ENCODE results near the gene LETMD1. TPM values are rescaled to one million over a fixed set of nuclear protein-coding genes. Genes with fewer than 3 reads are reported as not detected.

Gene LETMD1, protein sequence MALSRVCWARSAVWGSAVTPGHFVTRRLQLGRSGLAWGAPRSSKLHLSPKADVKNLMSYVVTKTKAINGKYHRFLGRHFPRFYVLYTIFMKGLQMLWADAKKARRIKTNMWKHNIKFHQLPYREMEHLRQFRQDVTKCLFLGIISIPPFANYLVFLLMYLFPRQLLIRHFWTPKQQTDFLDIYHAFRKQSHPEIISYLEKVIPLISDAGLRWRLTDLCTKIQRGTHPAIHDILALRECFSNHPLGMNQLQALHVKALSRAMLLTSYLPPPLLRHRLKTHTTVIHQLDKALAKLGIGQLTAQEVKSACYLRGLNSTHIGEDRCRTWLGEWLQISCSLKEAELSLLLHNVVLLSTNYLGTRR
- polyA plus RNA-seq (2011; rRNA removed) (45.1 and 48.1 TPM in 2 replicates), polyA minus RNA-seq (2011; rRNA and poly(A)+ RNA removed) (31.2 and 37.9 TPM in 2 replicates)

DNA sequence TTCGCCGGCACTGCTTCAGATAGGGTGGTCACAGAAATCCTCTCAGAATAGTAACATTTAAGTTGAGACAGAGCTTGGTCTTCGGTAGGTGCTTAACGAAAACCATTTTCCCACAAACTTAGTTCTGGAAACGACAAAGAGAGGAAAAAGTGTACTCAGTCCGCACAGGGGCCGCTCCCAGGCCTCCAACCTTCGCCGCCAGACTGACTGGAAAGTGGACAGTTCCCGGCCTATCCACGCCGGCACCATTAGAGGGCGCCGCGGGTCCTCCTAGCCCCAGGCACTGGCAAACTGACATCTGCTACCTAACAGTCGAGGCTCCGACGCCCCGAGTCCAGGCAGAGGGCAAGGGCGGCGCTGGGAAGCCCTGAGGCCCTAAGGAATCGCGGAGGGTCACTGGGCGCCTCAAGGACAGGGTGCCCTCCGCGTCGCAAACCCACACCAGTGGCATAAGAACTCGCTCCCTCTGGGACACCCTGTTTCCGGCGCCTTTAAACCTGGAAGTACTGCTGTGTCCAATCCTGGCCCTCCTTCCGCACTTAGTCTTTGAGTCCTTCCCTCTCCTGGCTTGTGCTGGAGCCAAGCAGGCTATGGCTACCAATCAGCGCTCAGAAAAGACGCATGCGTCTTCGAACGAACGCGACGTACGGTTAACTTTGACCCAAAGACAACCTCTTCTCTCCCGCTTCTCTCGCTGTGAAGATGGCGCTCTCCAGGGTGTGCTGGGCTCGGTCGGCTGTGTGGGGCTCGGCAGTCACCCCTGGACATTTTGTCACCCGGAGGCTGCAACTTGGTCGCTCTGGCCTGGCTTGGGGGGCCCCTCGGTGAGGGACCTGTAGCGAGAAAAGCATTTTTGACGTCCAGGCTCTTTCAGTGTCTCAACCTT is at the start of gene LETMD1:
LETMD1 (plus strand) TSS at position 673 of the 886 bp plus-strand sequence; CDS start at position 703, 30 bp downstream.
- H3K9me3 ChIP-seq (ENCODE audit: control insufficient read depth, insufficient read depth, low read length) = no peaks in the 10 kb centered on the region; the same call in 1 of the 2 replicates
- ChIA-PET CTCF (interaction anchor here (0.6 to 2.2 kb wide), 25 partner anchors 9 to 990 kb away, joined by 3 to 14 read pairs (median 4); partner anchors contain the start of genes ASIC1 and POU6F1), POLR2A (interaction anchor here (1.0 kb wide), 1 partner anchor 223 kb away, joined by 4 read pairs; no protein-coding TSS in a partner anchor)
- peak within 1 kb of the TSS; percentile 71 for H3K4me3 ChIP-seq (ENCODE audit: low read depth, low read length)
- peak; percentile 95 for DNase-seq (ENCODE audit: low read depth, low spot score)
- H3K27me3 ChIP-seq (ENCODE audit: control insufficient read depth, insufficient read depth, low read length) = no peaks in the 10 kb centered on the region
- peak within 1 kb of the TSS; percentile 83 for H3K27ac ChIP-seq (ENCODE audit: low read depth, low read length)
- TF ChIP-seq, protein P1, sequence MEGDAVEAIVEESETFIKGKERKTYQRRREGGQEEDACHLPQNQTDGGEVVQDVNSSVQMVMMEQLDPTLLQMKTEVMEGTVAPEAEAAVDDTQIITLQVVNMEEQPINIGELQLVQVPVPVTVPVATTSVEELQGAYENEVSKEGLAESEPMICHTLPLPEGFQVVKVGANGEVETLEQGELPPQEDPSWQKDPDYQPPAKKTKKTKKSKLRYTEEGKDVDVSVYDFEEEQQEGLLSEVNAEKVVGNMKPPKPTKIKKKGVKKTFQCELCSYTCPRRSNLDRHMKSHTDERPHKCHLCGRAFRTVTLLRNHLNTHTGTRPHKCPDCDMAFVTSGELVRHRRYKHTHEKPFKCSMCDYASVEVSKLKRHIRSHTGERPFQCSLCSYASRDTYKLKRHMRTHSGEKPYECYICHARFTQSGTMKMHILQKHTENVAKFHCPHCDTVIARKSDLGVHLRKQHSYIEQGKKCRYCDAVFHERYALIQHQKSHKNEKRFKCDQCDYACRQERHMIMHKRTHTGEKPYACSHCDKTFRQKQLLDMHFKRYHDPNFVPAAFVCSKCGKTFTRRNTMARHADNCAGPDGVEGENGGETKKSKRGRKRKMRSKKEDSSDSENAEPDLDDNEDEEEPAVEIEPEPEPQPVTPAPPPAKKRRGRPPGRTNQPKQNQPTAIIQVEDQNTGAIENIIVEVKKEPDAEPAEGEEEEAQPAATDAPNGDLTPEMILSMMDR (IDR thresholded peaks at IDR 0.05; ENCODE audit: low read depth, low read length) = peak; percentile 95

DNA sequence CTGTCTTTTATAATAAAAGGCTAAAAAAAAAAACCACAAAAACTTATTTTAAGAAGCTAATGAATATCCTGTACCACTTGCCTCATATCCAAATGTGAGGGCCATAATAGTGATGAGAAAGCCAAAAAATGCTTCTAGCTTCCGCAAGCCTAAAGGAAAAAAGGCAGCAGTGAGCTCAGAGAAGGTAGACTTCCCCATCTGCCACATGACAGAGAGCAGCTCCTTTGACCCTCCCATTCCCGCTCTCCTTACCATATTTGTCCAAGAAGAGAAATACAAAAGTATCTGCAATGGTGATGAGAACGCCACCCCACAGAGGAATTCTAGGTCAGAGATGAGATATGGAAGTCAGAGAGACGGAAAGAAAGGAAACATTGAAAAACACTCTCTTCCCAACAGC is 49.0 kb upstream of the LETMD1 start:
- ChIA-PET POLR2A (no interaction called here), CTCF (interaction anchor here (0.6 kb wide), 2 partner anchors 36 to 173 kb away, joined by 3 to 9 read pairs; no protein-coding TSS in a partner anchor)
- no peaks in the 10 kb centered on the region for H3K27me3 ChIP-seq (ENCODE audit: control insufficient read depth, insufficient read depth, low read length)
- no peak for DNase-seq (ENCODE audit: low read depth, low spot score)
- TF ChIP-seq, protein P1 (IDR thresholded peaks at IDR 0.05; ENCODE audit: low read depth, low read length) = no peak
- H3K9me3 ChIP-seq (ENCODE audit: control insufficient read depth, insufficient read depth, low read length) = no peaks in the 10 kb centered on the region
- no peak overlapping the region for H3K4me3 ChIP-seq (ENCODE audit: low read depth, low read length)
- H3K27ac ChIP-seq (ENCODE audit: low read depth, low read length) = no peak overlapping the region

DNA sequence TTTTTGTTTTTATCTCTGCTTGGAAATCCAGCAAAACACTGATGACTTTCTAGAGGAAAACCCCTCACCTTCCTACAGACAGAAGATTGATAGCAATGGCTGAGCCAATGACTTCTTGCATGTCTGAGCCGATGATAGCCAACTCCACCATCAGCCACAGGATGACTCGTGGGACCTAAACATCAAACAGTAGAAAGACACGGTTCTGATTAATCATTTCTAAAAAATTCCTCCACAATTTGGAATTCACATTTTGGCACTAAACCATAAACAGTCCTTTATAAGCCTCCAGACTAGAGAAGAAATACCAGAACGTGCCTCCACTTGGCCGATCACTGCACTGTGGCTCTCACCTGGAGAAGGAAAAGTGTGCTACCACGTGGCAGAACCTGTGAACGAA is 47.9 kb upstream of the LETMD1 start:
- DNase-seq (ENCODE audit: low read depth, low spot score) = no peak
- ChIA-PET POLR2A (interaction anchor here (0.6 kb wide), 1 partner anchor 12 kb away, joined by 4 read pairs; no protein-coding TSS in a partner anchor), CTCF (no interaction called here)
- Histone ChIP-seq H3K27ac (ENCODE audit: low read depth, low read length) (no peak overlapping the region), H3K9me3 (ENCODE audit: control insufficient read depth, insufficient read depth, low read length) (no peaks in the 10 kb centered on the region), H3K4me3 (ENCODE audit: low read depth, low read length) (no peak overlapping the region), H3K27me3 (ENCODE audit: control insufficient read depth, insufficient read depth, low read length) (no peaks in the 10 kb centered on the region)
- TF ChIP-seq, protein P1 (IDR thresholded peaks at IDR 0.05; ENCODE audit: low read depth, low read length) = no peak

DNA sequence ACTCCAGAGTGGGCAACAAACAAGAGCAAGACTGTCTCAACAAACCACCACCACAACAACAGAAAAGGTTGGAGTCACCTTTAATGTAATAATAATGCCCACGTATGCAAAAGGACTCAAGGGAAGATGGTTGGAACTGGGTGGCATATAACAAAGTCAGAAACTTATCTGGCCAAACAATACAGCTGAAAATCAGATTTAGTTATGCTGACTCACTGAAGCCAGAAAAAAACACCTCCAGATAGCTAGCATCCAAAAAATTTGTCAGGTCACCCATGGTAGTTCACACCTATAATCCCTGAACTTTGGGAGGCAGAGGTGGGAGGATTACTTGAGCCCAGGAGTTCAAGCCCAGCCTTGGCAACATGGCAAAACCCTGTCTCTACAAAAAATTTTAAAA is 46.3 kb upstream of the LETMD1 start:
- TF ChIP-seq, protein P1 (IDR thresholded peaks at IDR 0.05; ENCODE audit: low read depth, low read length) = no peak
- H3K4me3 ChIP-seq (ENCODE audit: low read depth, low read length) = no peak overlapping the region
- no peaks in the 10 kb centered on the region for H3K27me3 ChIP-seq (ENCODE audit: control insufficient read depth, insufficient read depth, low read length)
- CTCF ChIA-PET = no interaction called here
- no peaks in the 10 kb centered on the region for H3K9me3 ChIP-seq (ENCODE audit: control insufficient read depth, insufficient read depth, low read length)
- H3K27ac ChIP-seq (ENCODE audit: low read depth, low read length) = no peak overlapping the region
- DNase-seq (ENCODE audit: low read depth, low spot score) = no peak
- POLR2A ChIA-PET = interaction anchor here (0.7 kb wide), 1 partner anchor 17 kb away, joined by 4 read pairs; no protein-coding TSS in a partner anchor

Data from AG04450 (cell line).